Right kidney (tissue), 9 donors: Measurements from ENCODE around the gene PPP1R9A.

Source experiments
- DNase-seq: peaks from one replicate; pipeline ENCODE4 v3.0.0-alpha.2; 2016
- long read RNA-seq, 8 donors: transcript quantifications; one replicate each; lab custom pipeline, GENCODE V29; 2026

Gene PPP1R9A
- long read RNA-seq, donor 1, partial matches to known transcripts, result 5 of 5 reads
- long read RNA-seq, donor 1, other reads (novel, unspliced or antisense), result 0 of 5 reads
- long read RNA-seq, donor 2, result 0 reads
- long read RNA-seq, donor 3, partial matches to known transcripts, result 0 of 3 reads
- long read RNA-seq, donor 3, other reads (novel, unspliced or antisense), result 0 of 3 reads
- long read RNA-seq, donor 4, partial matches to known transcripts, result 0 of 1 reads
- long read RNA-seq, donor 4, other reads (novel, unspliced or antisense), result 0 of 1 reads
- long read RNA-seq, donor 5, partial matches to known transcripts, result 0 of 1 reads
- long read RNA-seq, donor 5, other reads (novel, unspliced or antisense), result 0 of 1 reads
- long read RNA-seq, donor 6, result 0 reads
- long read RNA-seq, donor 7, partial matches to known transcripts, result 9 of 10 reads
- long read RNA-seq, donor 7, other reads (novel, unspliced or antisense), result 0 of 10 reads
- long read RNA-seq, donor 8, partial matches to known transcripts, result 6 of 7 reads
- long read RNA-seq, donor 8, other reads (novel, unspliced or antisense), result 0 of 7 reads

DNA sequence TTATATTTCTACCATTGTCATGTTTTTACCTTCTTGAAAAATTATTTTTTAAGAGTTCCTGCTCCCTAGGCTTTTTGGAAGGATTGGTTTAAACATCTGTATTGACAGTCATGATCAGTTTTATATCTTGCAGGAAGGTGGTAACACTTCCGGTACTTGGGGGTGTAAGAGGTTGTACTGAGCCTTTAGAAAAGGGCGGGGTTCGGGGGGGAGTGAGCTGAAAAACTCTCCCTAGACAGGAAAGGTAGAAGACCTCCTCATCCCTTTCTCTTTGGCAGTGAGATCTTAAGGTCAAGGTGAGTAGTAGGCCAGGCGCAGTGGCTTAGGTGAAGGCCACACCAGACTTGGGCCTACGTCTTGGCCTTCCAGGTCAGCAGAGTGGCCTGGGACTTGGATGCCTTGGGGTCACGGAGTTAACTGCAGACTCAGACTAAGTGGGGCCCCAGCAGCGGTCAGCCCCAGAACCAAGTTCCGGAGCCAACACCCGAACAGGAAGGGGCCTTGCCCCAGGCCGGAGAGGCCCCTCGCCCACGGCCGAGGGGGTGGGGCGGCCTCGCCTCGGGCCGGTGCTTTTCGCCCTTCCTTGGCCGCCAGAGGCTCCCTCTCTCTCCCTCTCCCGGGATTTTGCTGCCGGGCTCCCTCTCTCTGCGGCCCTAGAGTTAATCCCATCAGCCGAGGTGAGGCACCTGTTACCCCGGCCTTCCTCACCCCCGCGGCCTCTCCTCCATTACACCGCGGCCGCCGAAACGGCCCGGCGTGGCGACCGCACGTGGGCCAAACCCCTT lies at the start of gene PPP1R9A:
TSS of gene PPP1R9A (plus strand) at position 569 of the 785 bp plus-strand sequence. CDS start 2,520 bp downstream, outside the sequence.
- peak; percentile 85 for DNase-seq

DNA sequence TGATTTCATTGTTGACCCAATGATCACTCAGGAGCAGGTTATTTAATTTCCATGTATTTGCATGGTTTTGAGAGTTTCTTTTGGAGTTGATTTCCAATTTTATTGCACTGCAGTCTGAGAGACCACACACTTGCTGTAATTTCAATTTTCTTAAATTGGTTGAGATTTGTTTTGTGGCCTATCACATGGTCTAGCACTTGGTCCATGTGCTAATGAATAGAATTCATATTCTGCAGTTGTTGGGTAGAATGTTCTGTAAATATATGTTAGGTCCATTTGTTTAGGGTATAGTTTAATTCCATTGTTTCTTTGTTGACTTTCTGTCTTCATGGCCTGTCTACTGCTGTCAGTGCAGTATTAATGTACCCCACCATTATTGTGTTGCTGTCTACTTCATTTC lies 36.3 kb upstream of the PPP1R9A start:
- DNase-seq, result no peak

DNA sequence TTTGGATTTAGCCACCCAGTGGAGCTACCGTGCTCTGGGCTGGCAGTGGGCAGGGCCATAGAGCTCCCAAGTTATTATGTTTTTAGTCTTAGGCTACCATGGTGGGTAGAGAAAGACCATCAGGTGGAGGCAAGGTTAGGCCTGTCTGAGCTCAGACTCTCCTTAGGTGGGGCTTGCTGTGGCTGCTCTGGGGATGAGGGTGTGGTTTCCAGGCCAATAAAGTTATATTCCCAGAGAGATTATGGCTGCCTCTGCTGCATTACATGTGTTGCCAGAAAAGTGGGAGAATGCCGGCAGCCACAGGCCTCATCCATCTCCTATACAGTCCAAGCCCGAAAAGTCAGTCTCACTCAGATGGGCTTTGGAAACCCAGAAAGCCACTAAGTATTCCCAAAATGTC lies 34.2 kb upstream of the PPP1R9A start:
- no peak for DNase-seq

DNA sequence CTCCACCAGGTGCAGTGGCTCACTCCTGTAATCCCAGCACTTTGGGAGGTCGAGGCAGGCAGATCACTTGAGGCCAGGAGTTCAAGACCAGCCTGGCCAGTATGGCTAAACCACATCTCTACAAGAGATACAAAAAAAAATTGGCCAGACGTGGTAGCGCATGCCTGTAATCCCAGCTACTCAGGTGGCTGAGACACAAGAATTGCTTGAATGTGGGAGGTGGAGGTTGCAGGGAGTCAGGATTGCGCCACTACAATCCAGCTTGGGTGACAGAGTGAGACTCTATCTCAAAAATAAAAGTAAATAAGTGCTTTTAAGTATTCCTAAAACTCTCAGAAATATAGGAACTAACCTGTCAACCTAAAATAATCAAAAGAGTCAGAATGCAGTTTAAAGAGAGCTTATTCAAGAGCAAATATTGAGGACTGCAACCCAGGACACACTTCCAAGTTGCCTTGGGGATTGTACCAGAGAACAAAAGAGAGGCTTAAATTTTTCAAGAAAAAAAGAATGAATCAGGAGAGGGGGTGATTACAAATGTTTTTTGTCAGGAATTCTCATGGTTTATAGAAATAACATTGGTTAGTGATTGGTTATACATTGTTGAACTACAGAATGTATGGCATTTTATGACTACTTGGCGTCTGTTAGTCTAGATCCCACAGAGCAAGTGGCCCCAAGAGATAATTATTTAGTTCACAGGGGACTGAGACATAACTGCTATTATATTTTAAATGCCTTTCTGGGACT lies 33.2 kb upstream of the PPP1R9A start:
- no peak for DNase-seq

DNA sequence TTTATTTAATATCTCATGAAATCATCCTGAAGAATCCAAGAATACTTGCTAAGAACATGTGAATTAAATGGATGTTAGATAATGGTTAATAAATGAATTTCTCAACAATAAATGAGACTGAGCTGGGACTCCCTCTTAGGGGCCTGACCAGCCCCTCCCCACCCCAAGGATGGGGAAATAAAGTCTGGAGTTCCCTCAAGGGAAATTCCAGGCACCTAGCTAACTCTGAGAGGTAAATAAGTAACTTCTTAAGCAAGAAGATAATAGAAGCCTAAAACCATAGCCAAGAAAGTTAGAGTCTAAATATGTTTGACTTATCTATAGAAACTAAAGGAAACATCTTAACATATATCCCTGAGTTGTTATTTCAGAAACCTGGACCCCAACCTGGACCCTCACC lies 32.2 kb upstream of the PPP1R9A start:
- no peak for DNase-seq

DNA sequence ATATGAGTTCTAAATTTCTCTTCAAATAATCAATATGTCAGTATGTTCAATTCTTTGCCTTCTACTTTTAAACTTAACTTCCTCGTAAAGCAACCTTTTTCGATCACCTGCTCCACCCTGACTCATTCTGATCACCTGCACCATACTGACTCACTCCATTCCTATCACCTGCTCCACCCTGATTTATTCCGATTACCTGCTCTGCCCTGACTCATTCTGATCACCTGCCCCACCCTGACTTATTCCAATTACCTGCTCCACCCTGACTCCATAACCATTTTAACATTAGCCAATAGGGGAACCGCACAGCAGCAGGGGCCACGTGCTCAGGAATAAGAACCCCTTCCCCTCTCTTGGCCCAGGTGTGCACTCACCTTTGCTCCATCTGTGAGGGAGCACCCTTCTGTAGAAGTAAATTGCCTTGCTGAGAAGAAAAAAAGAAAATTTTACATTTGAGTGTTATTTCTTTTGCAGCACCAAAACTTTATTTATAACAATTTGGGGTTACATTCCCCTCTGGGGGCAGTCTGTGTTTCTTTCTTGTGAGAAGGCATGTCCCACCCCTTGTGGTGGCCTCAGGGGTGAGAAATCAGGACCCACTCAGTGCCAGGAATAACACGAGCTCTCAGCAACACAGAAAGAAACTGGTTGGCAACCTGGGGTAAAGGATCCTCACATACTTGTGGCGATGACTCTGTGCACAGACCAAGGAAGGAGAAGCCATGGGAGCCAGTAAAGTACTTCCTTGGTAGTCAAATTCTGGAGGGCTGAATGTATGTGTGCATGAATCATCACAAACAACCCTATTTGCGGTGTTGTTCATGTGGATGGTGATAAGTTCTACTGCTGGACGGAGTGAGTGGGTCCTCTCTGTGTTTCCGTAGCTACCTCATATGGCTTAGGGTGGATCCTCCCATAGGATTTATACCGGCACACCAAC lies 29.4 kb upstream of the PPP1R9A start:
- no peak for DNase-seq

DNA sequence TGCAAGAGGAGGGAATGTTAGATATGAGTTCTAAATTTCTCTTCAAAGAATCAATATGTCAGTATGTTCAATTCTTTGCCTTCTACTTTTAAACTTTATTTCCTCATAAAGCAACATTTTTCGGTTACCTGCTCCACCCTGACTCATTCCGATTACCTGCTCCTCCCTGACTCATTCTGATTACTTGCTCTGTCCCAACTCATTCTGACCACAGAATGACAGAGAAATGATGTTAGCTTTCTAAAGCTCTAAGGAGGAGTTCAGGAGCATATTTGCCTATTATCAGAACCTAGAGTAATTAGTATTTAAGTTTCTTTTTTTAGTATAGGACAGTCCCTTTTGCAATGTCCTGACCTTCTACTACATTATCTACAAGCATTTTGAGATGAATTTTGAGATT lies 24.5 kb upstream of the PPP1R9A start:
- DNase-seq, result no peak

GRCh38 chr7:94883616-94884015 lies 23.8 kb upstream of the PPP1R9A start:
- no peak for DNase-seq

DNA sequence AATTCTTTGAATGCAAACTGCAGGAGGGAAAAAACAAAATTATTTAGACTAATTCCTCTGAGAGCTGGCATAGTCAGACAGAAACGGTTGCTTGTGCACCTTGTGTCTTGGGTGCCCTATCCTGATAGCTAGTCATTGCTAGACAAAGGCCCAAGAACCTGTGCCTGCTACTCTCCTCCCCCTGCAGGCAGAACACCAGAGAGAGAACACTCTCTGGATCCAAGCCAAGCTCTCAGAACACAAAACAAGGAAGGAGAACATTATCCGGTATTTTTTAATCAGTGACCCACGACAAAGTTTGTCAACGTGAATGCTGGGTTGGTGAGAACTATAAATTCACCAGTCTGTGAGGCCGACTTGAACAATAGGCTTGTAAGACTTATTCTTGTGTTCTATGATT lies 18.8 kb upstream of the PPP1R9A start:
- DNase-seq, result peak; percentile 25

DNA sequence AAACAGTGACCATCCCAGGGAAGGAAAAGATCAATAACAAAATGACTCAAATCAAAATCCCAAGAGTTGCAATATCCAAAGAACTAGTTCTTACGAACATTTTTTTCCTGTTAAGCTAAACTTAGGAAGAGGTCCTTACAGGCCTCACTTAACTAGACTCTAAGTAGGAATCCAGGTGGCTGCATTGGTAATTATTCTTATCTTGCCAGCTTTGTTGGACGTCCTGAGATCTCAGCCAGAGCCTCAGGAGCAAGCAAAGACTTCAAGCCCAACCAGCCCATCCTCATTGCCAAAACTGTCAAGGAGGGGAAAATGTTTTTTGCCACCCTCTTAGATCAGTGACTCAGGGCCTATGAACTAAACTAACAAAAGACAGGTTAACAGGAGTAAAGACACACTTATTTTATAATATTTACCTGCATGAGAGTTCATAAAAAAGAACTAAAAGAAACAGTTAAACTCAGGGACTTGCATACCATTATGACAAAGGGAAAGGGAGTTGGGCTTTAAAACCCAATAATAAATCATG lies 18.3 kb upstream of the PPP1R9A start:
- no peak for DNase-seq

DNA sequence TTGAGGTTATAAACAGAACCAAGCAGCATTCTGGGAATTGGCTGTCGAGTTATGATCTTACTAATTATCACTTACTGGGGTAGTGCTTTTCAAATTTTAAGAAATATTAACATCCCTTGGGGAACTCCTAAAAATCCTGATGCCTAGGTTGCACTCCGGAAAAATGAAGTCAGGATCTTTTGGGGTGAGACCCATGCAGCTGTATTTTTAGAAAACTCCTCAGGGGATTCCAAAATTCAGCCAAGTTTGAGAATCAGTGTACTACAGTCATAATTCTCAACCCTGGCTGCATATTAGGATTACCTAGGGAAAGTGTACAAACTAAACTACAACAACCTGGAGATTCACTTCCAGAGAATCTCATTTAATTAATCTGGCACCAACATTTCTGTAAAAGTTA lies 17.2 kb upstream of the PPP1R9A start:
- DNase-seq, result no peak

GRCh38 chr7:94893661-94894060 lies 13.7 kb upstream of the PPP1R9A start:
- no peak for DNase-seq

- DNase-seq, result no peak
Observed at GRCh38 chr7:94897541-94897940, 9.9 kb upstream of the PPP1R9A start.

GRCh38 chr7:94898340-94898739 lies 9.1 kb upstream of the PPP1R9A start:
- DNase-seq, result no peak

DNA sequence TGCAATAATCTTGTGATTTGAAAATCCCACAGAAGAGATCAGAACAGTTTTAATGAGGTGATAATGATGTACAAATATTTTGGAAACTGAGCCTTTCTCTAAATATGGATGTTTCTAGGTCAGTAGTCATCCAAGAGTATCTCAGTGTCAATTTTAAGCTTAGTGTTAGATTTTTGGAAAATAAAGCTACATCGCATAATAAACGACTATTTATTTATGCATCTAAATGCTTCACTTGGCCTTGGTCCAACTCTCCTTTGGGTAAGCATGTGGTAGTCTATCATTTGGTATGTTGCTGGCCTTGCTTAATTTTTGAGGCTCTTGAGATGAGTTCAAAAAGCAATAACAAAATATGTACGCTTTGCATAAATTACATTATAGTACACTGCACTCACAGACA lies 5.4 kb upstream of the PPP1R9A start:
- DNase-seq, result no peak

DNA sequence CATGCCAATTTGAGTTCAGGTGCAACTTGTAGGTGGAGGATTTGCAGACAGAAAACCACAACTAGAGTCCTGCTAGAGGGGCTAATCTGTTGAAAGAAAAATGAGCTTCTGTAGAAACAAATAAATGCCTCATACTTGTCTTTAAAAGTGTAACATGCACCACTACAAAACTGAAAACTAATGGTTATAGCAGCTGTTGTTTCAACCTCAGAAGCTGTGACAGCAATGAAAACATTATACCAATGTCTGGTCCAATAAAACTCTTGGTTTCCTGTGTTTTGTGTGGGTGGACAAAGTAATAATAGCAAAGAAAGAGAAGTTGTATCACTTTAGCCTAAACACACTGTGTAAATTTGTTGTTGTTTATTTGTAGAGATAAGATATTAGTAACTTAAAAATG lies 3.4 kb upstream of the PPP1R9A start:
- DNase-seq, result no peak

- DNase-seq, result no peak
Observed at GRCh38 chr7:94904982-94905381, 2.4 kb upstream of the PPP1R9A start.

DNA sequence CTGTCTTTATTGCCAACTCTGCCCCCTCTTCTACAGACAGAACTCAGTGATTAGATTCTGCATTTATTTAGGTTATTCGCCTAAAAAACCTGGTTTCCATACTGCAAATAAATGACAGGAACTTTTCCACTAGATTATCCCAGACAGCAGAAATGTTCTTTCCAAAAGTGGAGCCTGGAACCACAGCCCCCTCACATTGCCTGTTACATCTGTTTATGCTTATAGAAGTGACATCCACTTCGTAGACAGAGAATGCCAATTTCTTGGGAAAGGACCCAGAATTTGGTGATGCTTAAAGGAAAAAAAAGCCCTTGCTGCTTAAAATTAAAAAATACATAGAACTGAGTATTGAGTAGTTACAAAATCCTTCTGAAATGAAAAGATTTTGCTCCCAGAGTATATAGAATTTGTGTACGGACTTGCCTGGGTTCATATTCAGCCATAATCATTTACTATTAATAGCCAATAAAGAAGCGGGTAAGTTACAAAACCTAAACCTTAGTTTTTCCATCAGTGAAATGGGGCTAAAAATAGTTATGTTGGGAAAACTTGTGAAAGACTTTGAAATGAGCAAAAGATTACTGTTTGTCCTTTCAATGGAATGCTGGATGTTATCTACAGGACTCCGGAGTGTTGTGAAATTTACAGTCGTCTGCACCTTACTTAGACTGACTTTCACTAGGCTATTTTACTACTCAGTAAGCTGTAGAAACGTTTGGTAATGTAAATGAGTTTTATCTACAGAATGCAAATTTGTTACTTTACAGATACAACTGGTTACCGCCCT lies 1.1 kb upstream of the PPP1R9A start:
- DNase-seq, result no peak

DNA sequence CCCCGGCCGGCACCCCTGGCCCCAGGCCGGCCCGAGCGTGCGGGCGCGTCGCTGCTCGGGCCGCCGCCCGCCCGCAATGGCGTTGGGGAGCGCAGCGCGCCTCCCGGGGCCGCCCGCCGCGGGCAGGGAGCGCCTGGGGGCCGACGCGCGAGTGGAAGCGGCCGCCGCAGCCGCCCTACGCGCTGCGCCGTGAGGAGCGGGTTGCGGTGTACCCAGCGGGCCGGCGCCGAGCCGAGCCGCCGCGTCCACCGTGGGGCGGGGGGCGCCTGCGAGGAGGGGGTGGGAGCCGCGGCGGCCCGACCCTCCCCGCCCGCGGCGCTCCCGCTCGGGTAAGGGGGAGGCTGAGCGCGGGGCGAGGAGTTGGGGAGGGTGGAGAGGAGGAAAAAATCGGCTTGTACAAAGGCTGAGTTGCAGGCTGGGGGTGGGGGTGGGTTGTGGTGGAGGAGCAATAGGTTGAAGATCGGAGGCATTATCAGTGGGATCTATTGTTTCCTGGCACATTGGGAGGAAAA lies 473 bp downstream of the PPP1R9A start:
- DNase-seq, result no peak
